Measurements from ENCODE around the gene ZNF625.

DNA sequence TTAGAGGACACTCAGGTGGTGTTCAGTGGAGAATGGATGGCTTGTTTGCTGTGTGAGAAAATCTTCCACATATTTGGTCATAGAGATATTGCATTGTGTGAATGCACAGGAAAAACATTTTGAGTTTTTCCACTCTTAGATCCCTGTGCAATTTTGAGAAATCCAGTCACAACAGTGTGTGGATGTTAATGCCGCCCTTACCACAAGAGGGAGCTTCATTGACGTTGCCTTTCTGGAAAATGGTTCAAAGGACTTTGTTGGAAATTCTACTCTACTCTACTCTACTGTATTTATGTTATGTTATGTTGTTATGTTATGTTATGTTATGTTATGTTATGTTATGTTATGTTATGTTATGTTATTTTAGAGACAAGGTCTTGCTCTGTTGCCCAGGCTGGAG is 29.8 kb downstream of the ZNF625 start:
- TF ChIP-seq, protein P1, sequence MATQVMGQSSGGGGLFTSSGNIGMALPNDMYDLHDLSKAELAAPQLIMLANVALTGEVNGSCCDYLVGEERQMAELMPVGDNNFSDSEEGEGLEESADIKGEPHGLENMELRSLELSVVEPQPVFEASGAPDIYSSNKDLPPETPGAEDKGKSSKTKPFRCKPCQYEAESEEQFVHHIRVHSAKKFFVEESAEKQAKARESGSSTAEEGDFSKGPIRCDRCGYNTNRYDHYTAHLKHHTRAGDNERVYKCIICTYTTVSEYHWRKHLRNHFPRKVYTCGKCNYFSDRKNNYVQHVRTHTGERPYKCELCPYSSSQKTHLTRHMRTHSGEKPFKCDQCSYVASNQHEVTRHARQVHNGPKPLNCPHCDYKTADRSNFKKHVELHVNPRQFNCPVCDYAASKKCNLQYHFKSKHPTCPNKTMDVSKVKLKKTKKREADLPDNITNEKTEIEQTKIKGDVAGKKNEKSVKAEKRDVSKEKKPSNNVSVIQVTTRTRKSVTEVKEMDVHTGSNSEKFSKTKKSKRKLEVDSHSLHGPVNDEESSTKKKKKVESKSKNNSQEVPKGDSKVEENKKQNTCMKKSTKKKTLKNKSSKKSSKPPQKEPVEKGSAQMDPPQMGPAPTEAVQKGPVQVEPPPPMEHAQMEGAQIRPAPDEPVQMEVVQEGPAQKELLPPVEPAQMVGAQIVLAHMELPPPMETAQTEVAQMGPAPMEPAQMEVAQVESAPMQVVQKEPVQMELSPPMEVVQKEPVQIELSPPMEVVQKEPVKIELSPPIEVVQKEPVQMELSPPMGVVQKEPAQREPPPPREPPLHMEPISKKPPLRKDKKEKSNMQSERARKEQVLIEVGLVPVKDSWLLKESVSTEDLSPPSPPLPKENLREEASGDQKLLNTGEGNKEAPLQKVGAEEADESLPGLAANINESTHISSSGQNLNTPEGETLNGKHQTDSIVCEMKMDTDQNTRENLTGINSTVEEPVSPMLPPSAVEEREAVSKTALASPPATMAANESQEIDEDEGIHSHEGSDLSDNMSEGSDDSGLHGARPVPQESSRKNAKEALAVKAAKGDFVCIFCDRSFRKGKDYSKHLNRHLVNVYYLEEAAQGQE (IDR thresholded peaks at IDR 0.05; ENCODE audit: low read depth), result no peak
- no peak for TF ChIP-seq EGR1 (IDR thresholded peaks at IDR 0.05)
- TF ChIP-seq TAF1 (IDR thresholded peaks at IDR 0.05; ENCODE audit: low read depth), result no peak
- TF ChIP-seq, protein P2, sequence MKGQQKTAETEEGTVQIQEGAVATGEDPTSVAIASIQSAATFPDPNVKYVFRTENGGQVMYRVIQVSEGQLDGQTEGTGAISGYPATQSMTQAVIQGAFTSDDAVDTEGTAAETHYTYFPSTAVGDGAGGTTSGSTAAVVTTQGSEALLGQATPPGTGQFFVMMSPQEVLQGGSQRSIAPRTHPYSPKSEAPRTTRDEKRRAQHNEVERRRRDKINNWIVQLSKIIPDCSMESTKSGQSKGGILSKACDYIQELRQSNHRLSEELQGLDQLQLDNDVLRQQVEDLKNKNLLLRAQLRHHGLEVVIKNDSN (IDR thresholded peaks at IDR 0.05), result no peak
- no peak for TF ChIP-seq FOXM1 (IDR thresholded peaks at IDR 0.05; ENCODE audit: borderline replicate concordance, low read depth)
- peak; percentile 38; the same call in 1 of the 2 replicates for TF ChIP-seq RAD21 (IDR thresholded peaks at IDR 0.05; ENCODE audit: low read depth)
- no peak for TF ChIP-seq EP300 (IDR thresholded peaks at IDR 0.05; ENCODE audit: borderline replicate concordance)
- no peak for TF ChIP-seq YY1 (IDR thresholded peaks at IDR 0.05; ENCODE audit: low read depth)

All from Ishikawa (cell line).